ENCODE results near the gene TYRO3.

The TYRO3 gene

DNA sequence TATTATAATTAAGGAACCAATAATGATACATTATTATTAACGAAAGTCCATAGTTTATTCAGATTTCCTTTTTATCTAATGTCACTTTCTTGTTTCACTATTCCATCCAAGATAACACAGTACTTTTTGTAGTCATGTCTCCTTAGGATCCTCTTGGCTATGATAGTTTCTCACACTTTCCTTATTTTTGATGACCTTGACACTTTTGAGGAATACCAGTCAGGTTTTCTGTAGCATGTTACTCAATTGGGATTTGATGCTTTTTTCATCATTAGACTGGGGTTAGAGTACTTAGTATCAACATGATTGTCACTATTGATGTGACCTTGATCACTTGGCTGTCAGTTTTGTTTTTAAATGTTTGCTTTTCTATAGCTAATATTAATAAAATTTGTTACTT is 68.2 kb downstream of the TYRO3 start:
- ATAC-seq: no peak
- Mint-ChIP-seq H3K27me3 (no peaks in the 10 kb centered on the region), H3K4me1 (peaks cover 4% of the 10 kb centered on the region), H3K27ac (no peak overlapping the region), H3K36me3 (ENCODE audit: low read depth) (no peaks in the 10 kb centered on the region), H3K4me3 (no peak overlapping the region), H3K9me3 (no peaks in the 10 kb centered on the region)
- no peak for DNase-seq

GRCh38 chr15:41629463-41629862 is 70.5 kb downstream of the TYRO3 start:
- ATAC-seq (no peak), DNase-seq (no peak)
- Mint-ChIP-seq H3K4me3 (no peak overlapping the region), H3K27me3 (no peaks in the 10 kb centered on the region), H3K36me3 (ENCODE audit: low read depth) (no peaks in the 10 kb centered on the region), H3K27ac (no peak overlapping the region), H3K9me3 (no peaks in the 10 kb centered on the region), H3K4me1 (no peaks in the 10 kb centered on the region)

GRCh38 chr15:41629883-41630282 is 70.9 kb downstream of the TYRO3 start:
- DNase-seq (no peak), ATAC-seq (no peak)
- H3K4me1 Mint-ChIP-seq: no peaks in the 10 kb centered on the region
- H3K27me3 Mint-ChIP-seq: no peaks in the 10 kb centered on the region
- no peaks in the 10 kb centered on the region for H3K36me3 Mint-ChIP-seq (ENCODE audit: low read depth)
- no peaks in the 10 kb centered on the region for H3K9me3 Mint-ChIP-seq
- H3K4me3 Mint-ChIP-seq: no peak overlapping the region
- no peak overlapping the region for H3K27ac Mint-ChIP-seq

DNA sequence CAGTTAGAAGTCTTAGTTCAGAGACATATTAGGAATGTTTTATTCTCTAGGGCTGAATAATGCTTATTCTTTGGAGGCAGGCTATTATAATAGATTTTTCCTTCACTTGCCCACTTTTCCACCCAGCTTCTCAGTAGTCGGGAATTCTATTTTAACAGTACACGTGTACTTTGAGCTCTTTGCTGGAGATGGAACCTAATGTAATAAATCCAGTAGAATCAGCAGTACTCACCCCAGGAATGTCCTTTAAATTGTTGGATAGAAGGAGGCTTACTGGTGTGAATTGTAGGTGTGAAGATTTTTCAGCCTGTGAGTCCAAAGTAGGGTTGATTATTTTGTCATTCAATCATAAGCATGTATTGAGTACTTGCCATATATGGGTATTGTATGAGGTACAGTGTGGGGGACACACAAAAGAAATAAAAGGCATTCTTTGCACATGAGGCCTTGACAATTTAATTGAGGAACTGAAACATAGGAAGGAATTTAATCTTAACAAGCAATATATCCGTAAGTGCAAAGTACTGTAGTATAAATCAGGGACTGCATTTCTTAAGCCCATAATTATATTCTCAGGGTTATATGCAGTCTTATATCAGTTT is 71.7 kb downstream of the TYRO3 start:
- H3K9me3 Mint-ChIP-seq: no peaks in the 10 kb centered on the region
- no peaks in the 10 kb centered on the region for H3K27me3 Mint-ChIP-seq
- DNase-seq (no peak), ATAC-seq (no peak)
- H3K4me3 Mint-ChIP-seq: no peak overlapping the region
- no peaks in the 10 kb centered on the region for H3K4me1 Mint-ChIP-seq
- H3K27ac Mint-ChIP-seq: no peak overlapping the region
- no peaks in the 10 kb centered on the region for H3K36me3 Mint-ChIP-seq (ENCODE audit: low read depth)

- no peak for ATAC-seq
- Mint-ChIP-seq H3K4me1 (peaks cover 3% of the 10 kb centered on the region), H3K27me3 (no peaks in the 10 kb centered on the region)
Measured at GRCh38 chr15:41631880-41632470, 73.0 kb downstream of the TYRO3 start.

More at GRCh38 chr15:41631880-41632470, 73.0 kb downstream of the TYRO3 start:
- no peak overlapping the region for H3K27ac Mint-ChIP-seq
- no peak overlapping the region for H3K4me3 Mint-ChIP-seq
- no peaks in the 10 kb centered on the region for H3K9me3 Mint-ChIP-seq
- H3K36me3 Mint-ChIP-seq (ENCODE audit: low read depth): no peaks in the 10 kb centered on the region
- DNase-seq: no peak
